Caki2 (cell line): ENCODE results near the gene KBTBD13. TPM values are rescaled to one million over a fixed set of nuclear protein-coding genes. Genes with fewer than 3 reads are reported as not detected.

Experiments
- total RNA-seq: library from RNA; depleted of rRNA; stranded (reverse); fragments of >200 nt; shearing (Covaris generic); gene quantifications from 2 replicates; pipeline ENCODE4 v1.2.3, GENCODE V29; 2014; ENCODE audit warnings: low replicate concordance; rRNA removed

KBTBD13 gene
- total RNA-seq, 1 experiment from 2014 or later, result not detected

Other genes with a start within 250 kb of the KBTBD13 start
- 4.1 and 10.4 TPM in 2 replicates for gene PLEKHO2, start 234.8 kb upstream of the KBTBD13 start, total RNA-seq
- 2.2 and 2.5 TPM in 2 replicates for gene ANKDD1A, start 164.8 kb upstream of the KBTBD13 start, total RNA-seq
- gene SPG21, start 86.8 kb upstream of the KBTBD13 start, total RNA-seq, result 74.7 and 93.8 TPM in 2 replicates
- 23.6 and 28.2 TPM in 2 replicates for gene MTFMT, start 47.1 kb upstream of the KBTBD13 start, total RNA-seq
- gene SLC51B, start 31.4 kb upstream of the KBTBD13 start, total RNA-seq, result not detected in 2 replicates
- not detected in 2 replicates for gene RASL12, start 8.8 kb upstream of the KBTBD13 start, total RNA-seq
- gene UBAP1L, start 38.5 kb downstream of the KBTBD13 start, total RNA-seq, result not detected in 2 replicates
- 28.6 and 30.4 TPM in 2 replicates for gene PDCD7, start 57.1 kb downstream of the KBTBD13 start, total RNA-seq
- gene CLPX, start 108.6 kb downstream of the KBTBD13 start, total RNA-seq, result 21.2 and 22.8 TPM in 2 replicates
- not detected in 2 replicates for gene CILP, start 134.7 kb downstream of the KBTBD13 start, total RNA-seq
- 10.0 and 16.9 TPM in 2 replicates for gene PARP16, start 210.1 kb downstream of the KBTBD13 start, total RNA-seq
- not detected in 2 replicates for gene RNU5A-1, start 219.3 kb downstream of the KBTBD13 start, total RNA-seq
- not detected in 2 replicates for gene RNU5B-1, start 227.9 kb downstream of the KBTBD13 start, total RNA-seq